Medulla oblongata (tissue), 1 donor: ENCODE measurements around the gene ENDOD1.
A peak's percentile ranks its signal among the peaks of the same experiment; 100 is the strongest.

Experiments
- DNase-seq: peaks from one replicate; pipeline ENCODE4 v3.0.0-alpha.2; 2015; ENCODE audit errors: extremely low spot score

The ENDOD1 gene

DNA sequence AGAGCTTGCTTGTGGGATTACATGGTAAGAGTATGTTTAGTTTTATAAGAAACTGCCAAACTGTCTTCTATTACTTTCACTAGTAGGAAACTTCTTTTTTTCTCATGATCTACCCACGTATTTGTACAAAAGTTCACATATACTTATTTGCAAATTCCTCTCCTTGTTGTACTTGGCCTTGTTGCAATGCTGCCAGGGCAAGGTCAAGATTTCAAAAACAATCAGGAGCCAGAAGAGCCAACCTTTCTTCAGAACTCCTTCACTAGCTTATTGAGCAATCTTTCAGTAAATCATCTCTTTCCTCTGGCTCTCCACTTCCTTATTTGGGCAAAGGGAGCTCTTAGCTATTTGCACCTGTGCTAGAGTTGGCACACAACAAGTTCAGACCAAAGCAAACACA is 13.2 kb upstream of the ENDOD1 start:
- no peak for DNase-seq

DNA sequence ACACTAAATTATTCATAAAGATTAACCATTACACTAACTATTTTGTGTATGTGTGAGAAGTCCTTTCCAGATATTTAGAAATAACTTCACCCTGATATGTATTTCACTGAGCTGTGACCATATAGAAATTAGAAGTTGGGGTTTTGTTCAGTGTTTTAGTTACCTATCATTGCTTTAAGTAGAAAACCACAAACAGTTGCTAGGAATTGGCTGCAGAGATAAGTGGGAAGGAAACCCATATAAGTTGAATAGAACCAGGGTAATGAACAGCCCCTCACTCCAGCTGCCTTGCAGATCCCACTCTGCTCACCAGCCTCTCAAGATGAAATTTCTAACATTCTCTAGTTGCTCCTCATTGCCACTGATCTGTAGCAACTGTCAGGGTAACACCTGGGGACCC is 12.7 kb upstream of the ENDOD1 start:
- DNase-seq = no peak

- no peak for DNase-seq
These were observed 11.1 kb upstream of the ENDOD1 start for GRCh38 chr11:95078526-95078925.

DNA sequence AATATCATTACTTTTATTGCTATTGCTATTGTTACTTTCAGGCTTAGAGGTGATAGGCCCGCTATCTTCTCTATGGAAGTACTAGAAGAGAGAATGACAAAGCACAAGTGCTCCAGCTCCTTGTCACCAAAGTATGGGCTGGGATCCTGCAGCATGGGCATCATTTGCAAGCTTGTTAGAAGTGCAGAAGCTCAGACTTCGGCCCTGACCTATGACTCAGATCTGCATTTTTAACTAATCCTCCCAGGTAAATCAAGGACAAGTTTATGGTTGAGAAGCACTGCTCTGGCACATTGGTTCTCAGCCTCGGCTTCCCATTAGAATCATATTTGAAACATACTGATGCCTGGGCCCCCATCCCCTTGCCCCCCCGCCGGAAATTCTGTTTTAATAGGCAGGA is 8.6 kb upstream of the ENDOD1 start:
- no peak for DNase-seq

DNA sequence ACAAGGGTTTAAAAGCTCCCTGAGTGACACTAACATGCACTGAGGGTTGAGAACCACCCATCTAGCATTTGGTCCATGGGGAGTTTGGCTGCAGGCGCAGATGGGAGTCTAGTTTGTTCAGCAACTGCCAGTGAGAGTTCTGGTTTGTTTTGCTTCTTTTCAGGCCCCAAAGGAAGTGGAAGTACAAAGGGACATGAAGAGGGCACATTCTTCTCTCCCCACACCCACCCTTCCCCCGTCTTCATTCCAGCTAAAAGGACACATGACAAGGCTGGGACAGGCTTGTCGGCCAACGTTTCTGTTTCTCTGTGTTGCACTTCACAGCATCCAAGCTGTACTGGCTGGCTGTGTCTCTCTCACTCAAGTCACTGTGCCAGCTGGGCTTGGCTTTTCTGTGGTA is 8.2 kb upstream of the ENDOD1 start:
- peak; percentile 89 for DNase-seq

DNA sequence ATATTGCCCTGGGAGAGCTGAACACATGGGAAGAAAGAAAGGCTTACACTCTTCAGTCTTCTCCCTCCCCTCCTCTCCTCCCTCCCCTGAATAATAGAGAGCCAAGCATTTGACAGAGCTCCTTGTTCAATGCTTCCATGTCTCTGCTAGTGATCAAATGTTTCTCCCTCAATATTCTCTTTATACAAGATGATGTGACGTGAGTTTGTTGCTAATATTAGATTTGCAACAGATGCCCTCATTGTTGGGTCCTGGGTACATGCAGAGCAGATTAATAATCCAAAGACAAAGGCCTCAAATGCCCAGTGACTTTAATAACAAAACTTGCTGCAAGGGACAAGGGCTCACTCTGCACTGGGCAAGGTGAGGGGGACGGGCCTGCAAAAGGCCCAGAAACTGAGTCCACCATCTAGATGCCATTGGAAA is 7.1 kb upstream of the ENDOD1 start:
- peak; percentile 93 for DNase-seq

DNA sequence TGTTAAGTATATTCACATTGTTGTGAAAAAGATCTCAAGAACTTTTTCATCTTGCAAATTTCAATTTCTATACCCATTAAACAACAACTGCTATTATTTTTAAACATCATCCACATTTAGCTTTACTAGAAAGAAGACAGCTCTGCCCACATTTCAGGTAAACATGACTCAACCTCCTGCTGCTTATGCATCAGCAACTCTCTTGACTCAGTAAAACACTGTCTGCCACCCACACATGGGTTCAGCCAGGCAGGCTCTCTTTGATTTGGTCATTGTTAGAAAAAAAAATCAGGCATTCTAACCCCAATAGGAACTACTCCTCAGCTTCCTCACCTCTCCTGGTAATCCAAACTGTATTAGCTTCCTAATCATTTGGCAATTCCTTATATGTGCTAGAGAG is 5.1 kb upstream of the ENDOD1 start:
- DNase-seq = no peak

DNA sequence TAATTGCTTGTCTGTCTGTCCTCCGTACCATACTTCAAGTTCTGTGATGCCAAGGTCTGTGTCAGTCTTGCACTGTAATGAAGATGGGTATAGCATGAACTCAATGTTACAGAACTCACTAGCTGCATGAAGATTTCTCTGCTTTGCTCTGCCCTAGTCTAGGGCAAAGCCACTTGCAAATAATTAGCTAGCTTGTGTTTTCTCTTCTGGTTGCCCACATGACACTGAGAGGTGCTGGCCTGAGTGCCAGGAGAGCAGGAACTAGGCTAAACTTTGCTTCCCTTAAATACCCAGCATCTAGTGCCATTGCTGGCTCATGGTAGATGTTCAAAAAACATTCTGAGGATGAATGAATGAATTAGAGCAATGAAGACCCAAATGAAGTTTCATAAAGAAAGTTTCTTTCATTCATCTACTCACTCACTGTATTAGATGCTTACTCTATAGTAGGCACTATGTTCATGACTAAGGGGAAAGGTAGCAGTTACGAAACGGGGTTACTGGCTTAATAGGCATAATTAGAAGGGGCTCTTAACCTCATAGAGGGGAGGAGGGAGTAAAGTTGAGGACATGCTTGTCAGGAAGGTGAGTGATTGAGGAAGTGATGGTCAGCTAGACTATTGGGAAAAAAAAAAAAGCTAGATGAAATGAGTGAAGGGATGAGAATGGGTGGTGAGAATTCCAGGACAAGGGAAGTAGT is 4.4 kb upstream of the ENDOD1 start:
- DNase-seq = no peak

- DNase-seq = no peak
These were observed 3.5 kb upstream of the ENDOD1 start for GRCh38 chr11:95086151-95086550.

DNA sequence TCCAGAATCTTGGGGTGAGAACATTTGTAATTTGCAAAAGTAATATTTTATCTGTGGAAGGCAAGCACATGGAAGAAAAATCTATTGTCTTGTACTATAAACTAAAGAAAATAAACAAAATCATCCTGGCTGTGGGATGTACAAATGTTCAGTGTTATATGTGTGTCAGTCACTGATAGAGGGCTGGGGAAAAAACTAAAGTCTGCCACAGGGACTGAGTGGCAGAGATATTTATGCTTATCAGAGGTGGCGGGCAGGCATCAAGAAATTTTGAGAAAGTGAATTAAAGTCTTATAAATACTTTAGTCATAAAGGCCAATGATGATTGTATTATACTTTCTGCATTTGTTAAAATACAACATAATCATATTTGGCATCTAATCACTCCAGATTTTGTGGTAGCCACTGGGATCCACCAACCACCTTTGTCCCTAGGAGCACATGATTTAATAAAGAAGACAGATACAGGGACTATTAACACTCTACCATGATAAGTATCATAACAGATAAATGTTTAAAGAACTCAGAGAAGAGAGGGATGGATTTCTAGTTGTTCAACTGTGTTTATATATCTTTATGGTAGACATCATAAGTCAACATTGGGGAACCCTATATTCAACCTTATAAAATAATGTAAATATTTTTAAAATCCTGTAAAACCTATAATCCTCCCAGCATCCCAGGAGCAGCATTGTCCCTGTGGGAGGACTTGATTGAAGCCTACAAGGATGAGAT is 2.6 kb upstream of the ENDOD1 start:
- no peak for DNase-seq

DNA sequence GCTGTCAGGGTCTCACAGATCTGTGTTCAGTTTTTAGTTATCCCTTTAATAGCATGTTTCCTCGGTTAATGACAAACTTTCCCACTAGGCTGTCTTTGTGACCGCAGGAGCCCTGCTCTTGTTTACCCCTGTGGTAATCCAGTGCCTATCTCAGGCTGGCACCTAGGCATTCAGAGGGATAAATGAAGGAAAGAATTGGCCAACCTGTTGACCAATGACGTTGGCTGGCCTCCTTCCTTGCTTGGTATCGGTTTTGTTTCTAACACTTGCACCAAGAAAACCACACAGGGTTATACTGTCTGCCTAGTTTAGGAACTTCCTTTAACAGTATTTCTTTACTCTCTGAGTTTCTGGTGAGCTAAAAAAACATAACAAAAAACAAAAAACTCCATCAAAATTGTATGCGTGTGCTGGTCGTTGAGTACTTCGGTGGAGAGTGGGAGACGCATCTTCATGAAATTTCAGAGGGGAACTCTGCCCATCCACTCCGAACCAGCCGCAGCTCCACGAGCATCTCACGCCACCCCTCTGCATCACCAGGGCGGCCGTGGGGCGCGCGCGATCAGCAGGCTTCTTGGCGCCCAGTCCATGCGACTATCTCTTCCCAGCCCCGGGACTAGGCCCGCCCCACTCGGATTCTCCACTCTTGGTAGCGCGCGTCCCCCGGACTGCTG is 563 bp upstream of the ENDOD1 start:
- peak; percentile 63 for DNase-seq

DNA sequence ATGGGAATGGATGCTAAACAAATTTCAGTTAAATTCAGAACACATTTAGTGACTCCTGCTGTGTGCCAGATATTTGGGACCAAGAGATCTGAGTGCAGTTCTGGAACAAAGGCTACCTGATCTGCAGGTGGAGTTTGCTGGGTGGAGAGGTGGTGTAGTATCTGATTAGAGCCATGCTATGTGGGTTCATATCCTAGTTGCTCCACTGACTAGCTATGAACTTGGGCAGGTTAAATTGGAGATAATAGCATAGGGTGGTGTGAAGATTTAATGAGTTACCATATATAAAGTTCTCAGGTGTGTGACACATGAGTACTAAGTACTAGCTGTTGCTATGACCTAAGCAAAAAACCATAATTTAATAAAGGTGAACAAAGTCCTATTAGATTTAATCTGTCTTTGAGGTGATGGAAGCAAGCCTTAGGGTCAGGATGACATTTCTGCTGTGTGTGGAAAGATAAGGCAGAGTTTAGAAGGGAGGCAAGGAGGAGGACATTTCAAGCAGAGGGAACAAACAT is 2.1 kb downstream of the ENDOD1 start:
- DNase-seq = no peak

DNA sequence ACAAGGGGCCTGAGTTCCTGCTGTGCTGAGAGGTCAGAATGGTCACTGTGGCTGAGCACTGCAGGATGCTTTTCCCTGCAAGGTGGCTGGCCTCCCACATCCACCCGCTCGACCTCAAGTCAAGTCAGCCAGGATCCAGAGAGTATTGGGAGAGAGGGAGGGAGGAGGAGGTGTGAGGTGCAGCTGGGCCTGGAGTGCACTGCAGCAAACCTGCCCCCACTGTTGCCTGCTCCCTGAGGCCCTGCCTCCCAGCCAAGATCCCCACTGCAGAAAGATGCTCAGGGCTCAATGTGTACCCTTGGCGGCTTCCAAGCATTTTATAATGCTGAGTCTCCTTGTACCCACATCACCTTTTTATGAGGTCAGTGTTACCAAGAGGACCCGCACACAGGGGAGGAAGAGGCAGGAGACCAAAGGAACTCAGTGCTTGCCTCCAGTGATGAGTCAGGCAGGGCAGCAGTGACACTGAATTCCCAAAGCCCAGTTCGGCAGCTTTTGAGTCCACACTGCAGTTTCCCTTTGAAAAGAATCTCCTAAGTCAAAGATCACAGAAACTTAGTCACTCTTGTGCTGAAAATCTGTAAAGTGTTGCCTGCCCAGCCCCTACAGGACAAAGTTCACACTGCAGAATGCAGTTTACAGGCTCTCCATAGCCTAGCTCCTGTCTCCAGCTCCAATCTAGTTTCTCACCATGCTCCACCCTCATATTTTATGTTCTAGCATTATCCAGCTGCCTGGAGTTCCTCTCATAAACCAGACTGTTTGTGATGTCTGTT is 3.1 kb downstream of the ENDOD1 start:
- DNase-seq = no peak

GRCh38 chr11:95093548-95093947 is 3.9 kb downstream of the ENDOD1 start:
- DNase-seq = no peak

DNA sequence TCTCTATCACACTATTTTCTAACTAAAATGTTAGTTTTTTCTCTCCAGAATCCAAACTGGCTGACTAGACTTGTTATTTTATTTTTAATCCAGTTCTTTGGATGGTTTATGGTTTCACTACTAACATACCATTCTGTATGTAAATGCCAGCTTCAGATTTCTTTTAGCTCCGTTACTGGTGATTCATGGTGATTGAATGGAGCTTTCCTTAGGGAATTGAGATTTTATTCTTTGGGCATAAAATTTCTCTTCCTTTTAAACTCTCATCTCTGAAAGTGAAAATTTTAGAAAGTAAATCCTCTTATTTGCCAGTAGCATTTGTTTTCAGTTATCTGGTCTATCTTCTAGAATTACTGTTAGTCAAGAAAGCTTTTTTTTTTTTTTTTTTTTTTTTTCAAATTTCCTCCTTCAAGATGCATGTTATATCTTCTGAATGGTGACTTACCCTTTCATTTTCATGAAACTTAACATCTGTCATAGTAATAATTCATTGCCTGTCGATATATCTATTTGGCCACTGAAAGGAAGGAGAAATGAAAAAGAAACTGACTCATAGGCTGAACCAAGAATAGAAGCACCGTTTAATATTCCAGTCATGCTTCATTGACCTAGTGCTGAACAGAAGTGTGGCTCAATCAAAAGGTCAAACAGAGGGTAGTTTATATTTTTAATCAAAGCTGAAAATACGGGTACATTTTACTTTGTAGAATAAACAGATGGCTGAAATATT is 6.4 kb downstream of the ENDOD1 start:
- DNase-seq = peak; percentile 56

GRCh38 chr11:95097209-95097608 is 7.6 kb downstream of the ENDOD1 start:
- no peak for DNase-seq

DNA sequence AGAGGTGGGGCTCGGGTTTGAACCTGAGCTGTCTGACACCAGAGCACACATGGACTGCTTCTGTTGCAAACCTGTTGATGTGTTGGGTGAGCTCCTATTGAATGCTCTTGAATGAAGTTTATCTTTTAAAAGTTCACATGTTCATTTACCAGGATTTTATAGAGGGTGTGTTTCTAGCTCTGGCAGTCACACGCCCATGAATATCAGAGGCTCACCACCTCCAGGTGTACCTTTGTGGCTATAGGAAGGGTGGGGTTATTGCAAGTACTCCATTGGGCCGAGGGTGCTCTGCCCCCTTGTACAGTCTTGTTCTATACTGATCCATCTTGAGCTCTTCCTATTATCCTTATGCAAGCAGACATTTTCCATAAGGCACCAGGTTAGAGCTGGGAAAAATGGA is 9.2 kb downstream of the ENDOD1 start:
- DNase-seq = no peak

- DNase-seq = no peak
These were observed 10.6 kb downstream of the ENDOD1 start for GRCh38 chr11:95100191-95100648.

- no peak for DNase-seq
These were observed 11.3 kb downstream of the ENDOD1 start for GRCh38 chr11:95100856-95101507.

DNA sequence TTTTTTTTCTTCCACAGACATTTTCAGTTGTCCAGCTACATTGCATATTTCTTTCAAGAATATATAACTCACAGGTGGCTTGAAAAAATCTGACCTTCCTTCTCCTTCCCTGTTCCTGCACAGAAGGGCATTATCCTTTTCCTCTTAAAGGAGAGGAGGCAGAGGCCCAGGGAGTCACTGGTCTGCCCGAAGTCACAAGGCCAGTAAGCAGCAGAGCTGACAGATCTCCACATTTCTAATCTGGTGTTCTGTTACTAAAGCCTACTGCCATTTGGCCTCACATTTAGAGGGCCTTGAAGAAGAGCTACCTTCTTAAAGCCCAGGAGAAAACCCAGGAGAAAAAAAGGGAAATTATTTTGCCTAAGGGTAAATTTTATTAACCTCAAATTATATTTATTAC is 12.3 kb downstream of the ENDOD1 start:
- no peak for DNase-seq

- DNase-seq = no peak
These were observed 13.1 kb downstream of the ENDOD1 start for GRCh38 chr11:95102733-95103132.
